ENCODE measurements around the gene COL26A1.

- TF ChIP-seq CTCF (IDR thresholded peaks at IDR 0.05; ENCODE audit: poor library complexity, severe bottlenecking) (peak; percentile 57), REST (IDR thresholded peaks at IDR 0.05; ENCODE audit: borderline replicate concordance) (no peak), POLR2AphosphoS5 (IDR thresholded peaks at IDR 0.05) (no peak), SMC3 (conservative IDR thresholded peaks at IDR 0.05; ENCODE audit: poor library complexity) (no peak), EZH2 (IDR thresholded peaks at IDR 0.05; ENCODE audit: borderline replicate concordance, insufficient read depth, low read length, poor library complexity, severe bottlenecking) (no peak), RAD21 (conservative IDR thresholded peaks at IDR 0.05) (no peak)
These were observed 47.3 kb upstream of the COL26A1 start for GRCh38 chr7:101315336-101315735.

Measured in neural cell (in vitro differentiated cells).